DND-41 (cell line): ENCODE results near the gene LINGO1.

Experiments
- CTCF ChIP-seq: IDR thresholded peaks from 2 replicates; pipeline ENCODE4 v1.5.1; 2012; ENCODE audit warnings: borderline replicate concordance, low read length, moderate library complexity, mild to moderate bottlenecking; ENCODE audit not compliant: poor library complexity, severe bottlenecking; ENCODE audit errors: extremely low read depth
- EZH2 ChIP-seq: IDR thresholded peaks from 3 replicates; pipeline ENCODE4 v1.6.1; 2012; ENCODE audit warnings: borderline replicate concordance, low read depth, mild to moderate bottlenecking, moderate library complexity, low read length, inconsistent platforms; ENCODE audit not compliant: severe bottlenecking

DNA sequence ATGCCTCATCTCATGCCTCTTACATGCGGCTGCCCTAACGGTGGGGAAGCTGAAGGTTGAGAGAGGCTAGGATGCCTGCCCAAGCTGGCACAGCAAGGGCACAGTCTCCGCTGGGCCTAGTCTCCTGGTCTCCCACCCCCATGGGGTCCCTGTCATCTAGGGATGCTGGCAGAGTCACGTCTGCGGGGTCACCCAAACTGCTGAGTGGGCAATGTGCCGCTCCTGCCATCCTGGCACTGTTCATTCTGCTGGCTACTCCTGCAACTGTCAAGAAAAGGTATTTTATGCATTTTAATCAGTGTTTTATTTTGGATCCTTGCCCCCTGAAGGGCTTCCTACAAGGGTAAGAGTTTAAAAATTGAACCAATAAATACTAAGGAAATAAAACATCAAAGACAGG lies 12.8 kb downstream of the LINGO1 start:
- no peak for TF ChIP-seq CTCF
- no peak for TF ChIP-seq EZH2
